Measurements from ENCODE around the gene TRIM24. TPM values are rescaled to one million over a fixed set of nuclear protein-coding genes. Genes with fewer than 3 reads are reported as not detected.

Gene TRIM24
- total RNA-seq, 1 donor from 2014 or later = 17.3 TPM

DNA sequence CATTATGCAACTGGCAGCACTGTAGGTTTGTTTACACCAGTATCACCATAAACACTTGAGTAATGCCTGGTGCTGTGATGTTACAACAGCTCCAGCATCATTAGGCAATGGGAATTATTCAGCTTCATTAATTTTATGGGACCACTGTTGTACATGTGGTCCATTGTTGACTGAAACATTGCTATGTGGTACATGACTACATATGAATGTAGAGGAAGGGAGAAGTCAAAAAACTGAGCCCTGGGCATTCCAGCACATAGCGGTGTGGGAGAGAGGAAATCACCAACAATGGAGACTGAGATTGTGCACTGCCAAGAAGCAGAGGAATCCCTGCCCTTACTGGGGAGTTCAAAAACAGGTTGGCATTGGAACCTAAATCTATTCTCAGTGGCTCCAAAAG, 89.0 kb downstream of the TRIM24 start:
- H3K36me3 Mint-ChIP-seq (ENCODE audit: low read depth) = peaks cover 71% of the 10 kb centered on the region
- no peak for DNase-seq
- no peak overlapping the region for H3K4me3 Mint-ChIP-seq
- peaks cover 42% of the 10 kb centered on the region for H3K9me3 Mint-ChIP-seq
- H3K27me3 Mint-ChIP-seq = no peaks in the 10 kb centered on the region
- intact Hi-C loops (cut with micrococcal nuclease) = no loop called here
- peaks cover 4% of the 10 kb centered on the region for H3K4me1 Mint-ChIP-seq
- H3K27ac Mint-ChIP-seq = no peak overlapping the region

DNA sequence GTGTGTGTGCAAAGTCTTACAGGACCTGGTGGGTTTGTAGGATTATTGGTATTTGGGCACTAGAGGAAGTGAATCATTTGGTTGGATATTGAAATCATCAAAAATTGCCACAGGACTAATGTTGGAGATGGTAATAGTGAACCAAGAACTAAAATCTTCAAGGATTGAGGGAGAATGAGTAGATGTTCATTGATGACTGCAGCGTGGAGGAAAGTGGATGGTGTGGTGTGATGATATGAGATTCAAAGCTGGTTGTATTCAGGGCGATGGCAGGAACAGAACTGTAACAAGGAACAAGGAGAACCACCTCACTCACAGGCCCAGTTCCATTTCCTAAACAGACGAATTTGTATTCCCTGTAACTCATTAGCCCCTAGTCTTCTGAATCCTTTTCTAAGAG, 90.3 kb downstream of the TRIM24 start:
- H3K27me3 Mint-ChIP-seq = no peaks in the 10 kb centered on the region
- intact Hi-C loops (cut with micrococcal nuclease) = no loop called here
- H3K9me3 Mint-ChIP-seq = peaks cover 33% of the 10 kb centered on the region
- H3K4me3 Mint-ChIP-seq = no peak overlapping the region
- H3K36me3 Mint-ChIP-seq (ENCODE audit: low read depth) = peaks cover 70% of the 10 kb centered on the region
- peaks cover 4% of the 10 kb centered on the region for H3K4me1 Mint-ChIP-seq
- DNase-seq = no peak
- no peak overlapping the region for H3K27ac Mint-ChIP-seq

DNA sequence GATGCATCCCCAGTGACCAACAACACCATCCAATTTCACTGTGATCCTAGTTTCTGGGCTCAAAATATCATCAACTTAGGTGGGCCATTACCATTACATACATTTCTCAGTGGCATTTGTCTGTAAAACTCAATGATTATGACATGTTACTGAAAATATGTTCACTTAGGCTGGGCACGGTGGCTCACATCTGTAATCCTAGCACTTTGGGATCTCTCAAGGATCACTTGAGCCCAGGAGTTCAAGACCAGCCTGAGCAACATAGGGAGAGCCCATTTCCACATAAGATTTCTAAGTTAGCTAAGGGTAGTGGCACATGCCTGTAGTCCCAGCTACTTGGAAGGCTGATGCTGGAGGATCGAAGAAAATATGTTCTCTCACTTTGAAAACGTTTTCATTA, 91.0 kb downstream of the TRIM24 start:
- peaks cover 4% of the 10 kb centered on the region for H3K4me1 Mint-ChIP-seq
- H3K36me3 Mint-ChIP-seq (ENCODE audit: low read depth) = peaks cover 69% of the 10 kb centered on the region
- intact Hi-C loops (cut with micrococcal nuclease) = no loop called here
- H3K9me3 Mint-ChIP-seq = peaks cover 26% of the 10 kb centered on the region
- no peak for DNase-seq
- no peak overlapping the region for H3K27ac Mint-ChIP-seq
- H3K27me3 Mint-ChIP-seq = no peaks in the 10 kb centered on the region
- H3K4me3 Mint-ChIP-seq = no peak overlapping the region

DNA sequence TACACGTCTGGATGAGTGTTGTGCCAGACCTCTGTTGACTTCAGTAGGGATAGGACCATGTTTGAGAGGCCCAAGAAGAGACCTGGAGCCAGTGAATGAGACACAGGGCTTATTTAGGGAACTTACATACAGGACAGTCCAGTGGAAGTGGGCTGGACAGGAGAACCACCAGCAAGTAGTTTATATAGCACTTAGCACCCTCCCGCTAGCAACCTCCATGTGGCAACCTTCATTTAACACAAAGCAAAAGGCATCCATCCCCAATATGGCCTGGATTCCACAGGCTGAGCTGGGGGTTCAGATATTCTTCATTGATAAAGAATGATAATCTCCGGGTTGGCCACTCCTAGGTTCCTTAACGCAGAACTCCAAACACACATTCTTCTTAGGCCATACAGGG, 93.7 kb downstream of the TRIM24 start:
- intact Hi-C loops (cut with micrococcal nuclease) = no loop called here
- no peaks in the 10 kb centered on the region for H3K27me3 Mint-ChIP-seq
- peaks cover 4% of the 10 kb centered on the region for H3K4me1 Mint-ChIP-seq
- peaks cover 34% of the 10 kb centered on the region for H3K9me3 Mint-ChIP-seq
- no peak overlapping the region for H3K27ac Mint-ChIP-seq
- DNase-seq = no peak
- H3K4me3 Mint-ChIP-seq = no peak overlapping the region
- peaks cover 80% of the 10 kb centered on the region for H3K36me3 Mint-ChIP-seq (ENCODE audit: low read depth)

DNA sequence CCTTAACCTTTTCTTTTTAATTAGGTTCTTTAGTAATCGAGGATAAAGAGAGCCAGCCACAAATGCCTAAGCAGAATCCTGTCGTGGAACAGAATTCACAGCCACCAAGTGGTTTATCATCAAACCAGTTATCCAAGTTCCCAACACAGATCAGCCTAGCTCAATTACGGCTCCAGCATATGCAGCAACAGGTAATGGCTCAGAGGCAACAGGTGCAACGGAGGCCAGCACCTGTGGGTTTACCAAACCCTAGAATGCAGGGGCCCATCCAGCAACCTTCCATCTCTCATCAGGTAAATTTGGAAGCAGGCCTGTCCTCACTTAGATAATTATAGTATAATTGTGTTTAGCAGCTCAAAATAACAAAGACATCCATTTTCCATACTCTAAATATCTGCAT, 94.6 kb downstream of the TRIM24 start:
- intact Hi-C loops (cut with micrococcal nuclease) = no loop called here
- Mint-ChIP-seq H3K36me3 (ENCODE audit: low read depth) (peaks cover 81% of the 10 kb centered on the region), H3K27ac (no peak overlapping the region), H3K27me3 (no peaks in the 10 kb centered on the region), H3K4me1 (peaks cover 2% of the 10 kb centered on the region), H3K9me3 (peaks cover 26% of the 10 kb centered on the region), H3K4me3 (no peak overlapping the region)
- DNase-seq = no peak

DNA sequence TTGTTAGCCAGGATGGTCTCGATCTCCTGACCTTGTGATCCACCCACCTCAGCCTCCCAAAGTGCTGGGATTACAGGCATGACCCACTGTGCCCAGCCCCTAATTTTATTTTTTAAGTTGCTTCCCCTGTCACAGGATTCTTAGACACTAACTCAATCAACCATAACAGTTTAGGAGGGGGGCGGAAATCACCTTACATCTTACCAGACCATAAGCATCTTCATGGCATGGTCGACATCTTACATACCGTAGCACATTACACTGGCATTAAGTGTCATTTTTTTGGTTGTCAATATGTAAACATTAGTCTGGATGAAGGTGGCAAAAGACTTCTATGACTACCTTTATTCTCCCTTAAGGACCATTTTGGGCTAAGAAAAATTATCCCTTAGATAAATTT, 95.6 kb downstream of the TRIM24 start:
- no peak overlapping the region for H3K27ac Mint-ChIP-seq
- intact Hi-C loops (cut with micrococcal nuclease) = no loop called here
- H3K4me3 Mint-ChIP-seq = no peak overlapping the region
- H3K9me3 Mint-ChIP-seq = peaks cover 26% of the 10 kb centered on the region
- H3K36me3 Mint-ChIP-seq (ENCODE audit: low read depth) = peaks cover 83% of the 10 kb centered on the region
- no peaks in the 10 kb centered on the region for H3K27me3 Mint-ChIP-seq
- DNase-seq = no peak
- H3K4me1 Mint-ChIP-seq = no peaks in the 10 kb centered on the region

DNA sequence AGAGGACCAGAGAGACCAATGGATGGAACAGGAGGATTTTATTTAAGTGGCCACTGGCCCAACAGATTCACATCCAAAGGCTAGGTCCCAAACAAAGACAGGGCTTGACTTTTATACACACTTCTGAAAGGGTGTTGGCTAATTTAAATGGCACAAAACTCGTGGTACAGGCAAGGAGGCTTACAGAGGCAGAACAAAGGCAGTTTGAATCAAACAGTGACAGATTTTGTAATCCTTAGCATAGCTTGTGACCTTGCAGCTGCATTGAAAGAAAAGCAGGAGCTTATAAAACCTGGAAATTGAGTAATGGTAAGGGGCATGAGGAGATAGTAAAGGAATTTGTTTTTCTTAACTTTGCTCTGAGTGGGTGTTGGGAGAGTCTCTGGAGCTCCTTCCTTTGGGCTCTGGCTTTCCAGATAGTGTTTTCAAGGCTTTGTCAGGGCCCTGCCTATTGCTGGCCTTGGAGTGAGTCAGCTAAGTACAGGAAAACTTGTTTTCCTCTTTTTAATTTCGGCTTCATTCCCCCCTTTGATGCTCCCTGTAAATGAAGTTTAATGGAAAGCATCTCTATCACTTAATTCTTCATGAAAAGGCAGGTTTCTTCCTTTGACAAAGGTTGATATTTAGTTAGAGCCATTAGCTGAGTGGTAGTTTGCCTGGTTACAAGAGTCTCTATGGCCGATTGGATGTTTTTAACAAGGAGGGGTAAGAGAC, 96.9 kb downstream of the TRIM24 start:
- intact Hi-C loops (cut with micrococcal nuclease) = no loop called here
- H3K4me1 Mint-ChIP-seq = no peaks in the 10 kb centered on the region
- no peak overlapping the region for H3K27ac Mint-ChIP-seq
- H3K9me3 Mint-ChIP-seq = peaks cover 34% of the 10 kb centered on the region
- H3K36me3 Mint-ChIP-seq (ENCODE audit: low read depth) = peaks cover 89% of the 10 kb centered on the region
- no peak for DNase-seq
- no peak overlapping the region for H3K4me3 Mint-ChIP-seq
- H3K27me3 Mint-ChIP-seq = no peaks in the 10 kb centered on the region

DNA sequence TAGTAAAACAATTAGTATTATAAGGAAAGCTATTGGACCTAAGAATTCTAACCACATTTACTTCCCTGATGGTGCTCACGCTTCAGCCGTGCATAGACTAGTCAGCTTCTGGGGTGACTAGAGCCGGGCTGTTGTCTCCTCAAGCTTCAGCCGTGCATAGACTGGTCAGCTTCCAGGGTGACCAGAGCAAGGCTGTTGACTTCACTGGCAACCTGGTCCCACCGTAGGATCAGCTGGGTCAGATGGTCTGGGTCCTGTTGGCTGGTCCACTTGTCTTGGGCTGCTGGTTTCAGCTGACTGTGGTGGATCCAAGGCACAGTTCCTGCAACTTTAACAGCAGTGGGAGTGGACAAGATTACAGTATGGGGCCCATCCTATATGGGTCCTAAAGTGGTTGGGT, 99.4 kb downstream of the TRIM24 start:
- H3K36me3 Mint-ChIP-seq (ENCODE audit: low read depth) = peaks cover 94% of the 10 kb centered on the region
- no peak for DNase-seq
- H3K4me1 Mint-ChIP-seq = no peaks in the 10 kb centered on the region
- H3K27ac Mint-ChIP-seq = no peak overlapping the region
- peaks cover 46% of the 10 kb centered on the region for H3K9me3 Mint-ChIP-seq
- H3K4me3 Mint-ChIP-seq = no peak overlapping the region
- intact Hi-C loops (cut with micrococcal nuclease) = no loop called here
- no peaks in the 10 kb centered on the region for H3K27me3 Mint-ChIP-seq

DNA sequence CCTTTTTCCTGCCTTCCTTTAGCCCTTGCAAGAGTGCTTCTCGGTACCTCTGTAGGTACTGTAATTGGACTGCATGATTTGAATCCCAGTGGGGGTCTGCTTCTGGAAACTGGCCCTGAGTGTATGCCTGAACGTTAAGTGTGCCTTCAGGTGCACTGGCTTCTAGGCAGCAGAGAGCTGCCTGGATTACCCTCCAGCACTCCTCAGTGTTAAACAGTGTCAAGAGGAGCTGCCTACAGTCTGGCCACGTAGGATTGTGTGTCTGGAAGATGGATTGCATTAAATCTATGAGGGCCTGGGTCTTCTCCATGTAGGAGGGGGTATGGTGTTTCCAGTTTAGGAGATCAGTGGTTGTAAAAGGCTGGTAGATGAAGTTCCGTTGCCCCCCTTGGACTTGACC, 103.7 kb downstream of the TRIM24 start:
- no peak overlapping the region for H3K4me3 Mint-ChIP-seq
- peaks cover 45% of the 10 kb centered on the region for H3K9me3 Mint-ChIP-seq
- H3K36me3 Mint-ChIP-seq (ENCODE audit: low read depth) = peaks cover 83% of the 10 kb centered on the region
- H3K27ac Mint-ChIP-seq = no peak overlapping the region
- intact Hi-C loops (cut with micrococcal nuclease) = no loop called here
- H3K4me1 Mint-ChIP-seq = no peaks in the 10 kb centered on the region
- H3K27me3 Mint-ChIP-seq = no peaks in the 10 kb centered on the region
- DNase-seq = no peak

DNA sequence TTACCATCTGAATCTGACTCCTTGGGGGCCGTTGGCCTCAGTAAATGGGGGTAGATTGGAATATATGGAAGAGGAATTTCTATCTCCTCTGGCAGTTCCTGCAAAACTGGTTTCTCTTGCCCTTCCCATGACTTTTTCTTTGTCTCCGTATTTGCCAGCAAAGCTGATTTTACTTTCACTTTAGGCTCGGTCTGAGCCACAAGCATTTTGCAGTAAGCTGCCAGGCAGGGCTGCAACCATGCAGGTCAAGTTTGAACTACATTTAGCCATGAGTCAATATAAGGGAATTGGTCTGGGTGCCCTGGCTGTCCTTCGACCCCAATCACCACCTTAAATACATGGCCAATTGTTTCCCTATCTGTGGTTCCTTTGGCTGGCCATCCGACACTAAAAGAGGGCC, 104.3 kb downstream of the TRIM24 start:
- Mint-ChIP-seq H3K4me1 (no peaks in the 10 kb centered on the region), H3K36me3 (ENCODE audit: low read depth) (peaks cover 83% of the 10 kb centered on the region), H3K4me3 (no peak overlapping the region), H3K27ac (no peak overlapping the region), H3K27me3 (no peaks in the 10 kb centered on the region), H3K9me3 (peaks cover 45% of the 10 kb centered on the region)
- intact Hi-C loops (cut with micrococcal nuclease) = no loop called here
- no peak for DNase-seq

DNA sequence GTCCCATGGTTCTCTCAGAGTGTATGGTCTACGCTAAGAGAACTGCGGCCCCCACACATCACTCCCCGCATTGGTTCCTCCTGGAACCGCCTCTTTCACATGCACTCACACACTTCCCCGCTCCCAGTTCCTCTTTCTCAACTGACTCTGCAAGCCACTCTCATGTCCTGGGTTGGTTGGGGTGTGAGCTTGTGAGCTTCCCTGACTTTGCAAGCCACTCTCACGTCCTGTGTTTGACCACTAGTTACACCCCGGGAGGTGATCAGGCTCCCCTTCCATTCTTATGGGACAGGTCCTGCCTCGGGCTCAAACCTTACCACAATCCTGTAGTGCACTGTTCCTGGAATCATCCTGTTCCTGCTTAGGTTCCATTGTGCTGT, 105.0 kb downstream of the TRIM24 start:
- peaks cover 81% of the 10 kb centered on the region for H3K36me3 Mint-ChIP-seq (ENCODE audit: low read depth)
- no peak overlapping the region for H3K27ac Mint-ChIP-seq
- H3K27me3 Mint-ChIP-seq = no peaks in the 10 kb centered on the region
- no peak for DNase-seq
- no peaks in the 10 kb centered on the region for H3K4me1 Mint-ChIP-seq
- no peak overlapping the region for H3K4me3 Mint-ChIP-seq
- intact Hi-C loops (cut with micrococcal nuclease) = no loop called here
- H3K9me3 Mint-ChIP-seq = peaks cover 44% of the 10 kb centered on the region

DNA sequence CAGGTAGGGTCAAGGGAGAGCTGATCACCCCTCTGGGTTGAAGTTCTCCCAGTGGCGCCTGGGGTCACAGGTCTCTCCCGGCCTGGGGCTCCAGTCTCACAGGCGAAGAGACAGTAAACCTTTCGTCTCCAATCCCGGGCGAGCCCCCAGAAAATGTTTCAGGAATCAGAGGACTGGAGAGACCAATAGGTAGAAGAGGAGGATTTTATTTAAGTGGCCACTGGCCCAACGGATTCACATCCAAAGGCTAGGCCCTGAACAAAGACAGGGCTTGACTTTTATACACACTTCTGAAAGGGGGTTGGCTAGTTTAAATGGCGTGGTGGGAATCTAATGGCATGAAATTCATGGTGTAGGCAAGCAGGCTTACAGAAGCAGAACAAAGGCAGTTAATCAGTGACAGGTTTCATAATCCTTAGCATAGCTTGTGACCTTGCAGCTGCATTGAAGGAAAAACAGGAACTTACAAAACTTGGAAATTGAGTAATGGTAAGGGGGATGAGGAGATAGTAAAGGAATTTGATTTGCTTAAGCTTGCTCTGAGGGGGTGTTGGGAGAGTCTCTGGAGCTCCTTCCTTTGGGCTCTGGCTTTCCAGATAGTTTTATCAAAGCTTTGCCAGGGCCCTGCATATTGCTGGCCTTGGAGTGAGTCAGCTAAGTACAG, 105.5 kb downstream of the TRIM24 start:
- DNase-seq = no peak
- Mint-ChIP-seq H3K9me3 (peaks cover 40% of the 10 kb centered on the region), H3K4me3 (no peak overlapping the region), H3K27me3 (no peaks in the 10 kb centered on the region), H3K4me1 (no peaks in the 10 kb centered on the region), H3K27ac (no peak overlapping the region), H3K36me3 (ENCODE audit: low read depth) (peaks cover 80% of the 10 kb centered on the region)
- intact Hi-C loops (cut with micrococcal nuclease) = no loop called here

DNA sequence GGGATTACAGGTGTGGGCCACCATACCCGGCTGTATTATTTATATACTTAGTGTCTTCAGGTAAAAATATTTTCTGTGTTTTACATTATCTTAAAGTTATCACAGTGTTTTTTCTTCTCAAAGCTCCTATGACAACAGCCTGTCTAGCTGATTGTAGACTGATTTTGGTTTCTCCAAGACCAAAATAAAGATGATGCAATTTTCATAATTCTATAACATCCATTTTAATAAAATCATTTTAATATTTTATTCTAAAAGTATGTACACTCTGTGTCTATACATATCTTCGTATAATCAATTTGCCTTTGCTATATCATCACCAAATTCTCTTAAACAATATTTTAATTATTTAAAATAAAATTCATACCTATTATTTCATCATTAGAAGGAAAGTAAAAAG, 108.6 kb downstream of the TRIM24 start:
- no peak overlapping the region for H3K27ac Mint-ChIP-seq
- H3K9me3 Mint-ChIP-seq = peaks cover 24% of the 10 kb centered on the region
- peaks cover 68% of the 10 kb centered on the region for H3K36me3 Mint-ChIP-seq (ENCODE audit: low read depth)
- DNase-seq = no peak
- intact Hi-C loops (cut with micrococcal nuclease) = no loop called here
- no peaks in the 10 kb centered on the region for H3K4me1 Mint-ChIP-seq
- no peak overlapping the region for H3K4me3 Mint-ChIP-seq
- H3K27me3 Mint-ChIP-seq = no peaks in the 10 kb centered on the region

DNA sequence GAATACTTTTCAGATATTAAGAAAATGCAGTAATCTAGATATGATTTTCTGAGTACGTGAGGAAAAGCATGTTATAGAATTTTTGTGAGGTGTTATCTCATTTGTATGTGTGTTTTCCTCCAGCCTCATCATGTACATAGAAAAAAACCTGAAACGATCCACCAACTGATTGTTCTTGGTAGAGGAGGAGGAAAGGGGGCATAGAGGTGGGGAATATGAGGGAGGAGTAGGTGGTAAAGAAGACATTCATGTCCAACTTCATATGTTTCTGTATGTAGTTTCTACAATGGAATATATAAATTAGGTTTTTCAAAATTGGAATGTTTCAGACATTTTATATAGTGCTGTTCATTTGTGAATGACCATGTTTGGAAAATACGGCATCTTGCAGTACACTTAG, 109.4 kb downstream of the TRIM24 start:
- Mint-ChIP-seq H3K4me1 (no peaks in the 10 kb centered on the region), H3K9me3 (peaks cover 17% of the 10 kb centered on the region), H3K27me3 (no peaks in the 10 kb centered on the region)

DNA sequence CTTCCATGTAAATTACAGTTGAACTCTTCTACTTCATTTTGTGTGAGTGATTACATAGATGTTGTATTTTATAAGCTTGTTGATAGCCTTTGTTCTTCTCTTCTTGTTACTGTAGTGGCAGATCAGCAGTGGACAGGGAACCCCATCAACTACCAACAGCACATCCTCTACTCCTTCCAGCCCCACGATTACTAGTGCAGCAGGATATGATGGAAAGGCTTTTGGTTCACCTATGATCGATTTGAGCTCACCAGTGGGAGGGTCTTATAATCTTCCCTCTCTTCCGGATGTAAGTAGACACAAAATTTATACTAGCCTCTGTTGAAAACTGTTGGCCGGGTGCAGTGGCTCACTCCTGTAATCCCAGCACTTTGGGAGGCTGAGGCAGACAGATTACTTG, 110.7 kb downstream of the TRIM24 start:
- no peaks in the 10 kb centered on the region for H3K27me3 Mint-ChIP-seq
- intact Hi-C loops (cut with micrococcal nuclease) = no loop called here
- H3K27ac Mint-ChIP-seq = no peak overlapping the region
- DNase-seq = no peak
- H3K4me1 Mint-ChIP-seq = no peaks in the 10 kb centered on the region
- no peak overlapping the region for H3K4me3 Mint-ChIP-seq
- H3K36me3 Mint-ChIP-seq (ENCODE audit: low read depth) = peaks cover 59% of the 10 kb centered on the region
- H3K9me3 Mint-ChIP-seq = peaks cover 5% of the 10 kb centered on the region

More for the DNA sequence above, 109.4 kb downstream of the TRIM24 start:
- H3K36me3 Mint-ChIP-seq (ENCODE audit: low read depth) = peaks cover 67% of the 10 kb centered on the region
- H3K4me3 Mint-ChIP-seq = no peak overlapping the region
- intact Hi-C loops (cut with micrococcal nuclease) = no loop called here
- no peak for DNase-seq
- H3K27ac Mint-ChIP-seq = no peak overlapping the region
